ENCODE measurements around the gene WFIKKN2.

- TF ChIP-seq, protein P1, sequence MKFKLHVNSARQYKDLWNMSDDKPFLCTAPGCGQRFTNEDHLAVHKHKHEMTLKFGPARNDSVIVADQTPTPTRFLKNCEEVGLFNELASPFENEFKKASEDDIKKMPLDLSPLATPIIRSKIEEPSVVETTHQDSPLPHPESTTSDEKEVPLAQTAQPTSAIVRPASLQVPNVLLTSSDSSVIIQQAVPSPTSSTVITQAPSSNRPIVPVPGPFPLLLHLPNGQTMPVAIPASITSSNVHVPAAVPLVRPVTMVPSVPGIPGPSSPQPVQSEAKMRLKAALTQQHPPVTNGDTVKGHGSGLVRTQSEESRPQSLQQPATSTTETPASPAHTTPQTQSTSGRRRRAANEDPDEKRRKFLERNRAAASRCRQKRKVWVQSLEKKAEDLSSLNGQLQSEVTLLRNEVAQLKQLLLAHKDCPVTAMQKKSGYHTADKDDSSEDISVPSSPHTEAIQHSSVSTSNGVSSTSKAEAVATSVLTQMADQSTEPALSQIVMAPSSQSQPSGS (CRISPR knock-in tag; IDR thresholded peaks at IDR 0.05; ENCODE audit: borderline replicate concordance, low read depth), result no peak
- TF ChIP-seq, protein P2, sequence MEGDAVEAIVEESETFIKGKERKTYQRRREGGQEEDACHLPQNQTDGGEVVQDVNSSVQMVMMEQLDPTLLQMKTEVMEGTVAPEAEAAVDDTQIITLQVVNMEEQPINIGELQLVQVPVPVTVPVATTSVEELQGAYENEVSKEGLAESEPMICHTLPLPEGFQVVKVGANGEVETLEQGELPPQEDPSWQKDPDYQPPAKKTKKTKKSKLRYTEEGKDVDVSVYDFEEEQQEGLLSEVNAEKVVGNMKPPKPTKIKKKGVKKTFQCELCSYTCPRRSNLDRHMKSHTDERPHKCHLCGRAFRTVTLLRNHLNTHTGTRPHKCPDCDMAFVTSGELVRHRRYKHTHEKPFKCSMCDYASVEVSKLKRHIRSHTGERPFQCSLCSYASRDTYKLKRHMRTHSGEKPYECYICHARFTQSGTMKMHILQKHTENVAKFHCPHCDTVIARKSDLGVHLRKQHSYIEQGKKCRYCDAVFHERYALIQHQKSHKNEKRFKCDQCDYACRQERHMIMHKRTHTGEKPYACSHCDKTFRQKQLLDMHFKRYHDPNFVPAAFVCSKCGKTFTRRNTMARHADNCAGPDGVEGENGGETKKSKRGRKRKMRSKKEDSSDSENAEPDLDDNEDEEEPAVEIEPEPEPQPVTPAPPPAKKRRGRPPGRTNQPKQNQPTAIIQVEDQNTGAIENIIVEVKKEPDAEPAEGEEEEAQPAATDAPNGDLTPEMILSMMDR (IDR thresholded peaks at IDR 0.05), result no peak
- TF ChIP-seq SP1 (CRISPR knock-in tag; conservative IDR thresholded peaks at IDR 0.05), result no peak
- no peak for TF ChIP-seq IRF1 (CRISPR knock-in tag; IDR thresholded peaks at IDR 0.05)
- TF ChIP-seq, protein P3, sequence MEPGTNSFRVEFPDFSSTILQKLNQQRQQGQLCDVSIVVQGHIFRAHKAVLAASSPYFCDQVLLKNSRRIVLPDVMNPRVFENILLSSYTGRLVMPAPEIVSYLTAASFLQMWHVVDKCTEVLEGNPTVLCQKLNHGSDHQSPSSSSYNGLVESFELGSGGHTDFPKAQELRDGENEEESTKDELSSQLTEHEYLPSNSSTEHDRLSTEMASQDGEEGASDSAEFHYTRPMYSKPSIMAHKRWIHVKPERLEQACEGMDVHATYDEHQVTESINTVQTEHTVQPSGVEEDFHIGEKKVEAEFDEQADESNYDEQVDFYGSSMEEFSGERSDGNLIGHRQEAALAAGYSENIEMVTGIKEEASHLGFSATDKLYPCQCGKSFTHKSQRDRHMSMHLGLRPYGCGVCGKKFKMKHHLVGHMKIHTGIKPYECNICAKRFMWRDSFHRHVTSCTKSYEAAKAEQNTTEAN (CRISPR knock-in tag; IDR thresholded peaks at IDR 0.05), result no peak
These were observed 35.8 kb upstream of the WFIKKN2 start for GRCh38 chr17:50799582-50799981.
